ENCODE data around the gene CRELD2. TPM values are rescaled to one million over a fixed set of nuclear protein-coding genes. Genes with fewer than 3 reads are reported as not detected.

Gene CRELD2
- total and polyA plus RNA-seq, 2 of the 8 experiments (the other 6 are each of a cell fraction or from before 2014, with no cell fraction given), result 24.5 to 36.6 TPM

GRCh38 chr22:49896201-49896600, 22.2 kb upstream of the CRELD2 start (continued):
- TF ChIP-seq MAFK (IDR thresholded peaks at IDR 0.05; ENCODE audit: low read depth, low read length) (no peak), SRF (IDR thresholded peaks at IDR 0.05; ENCODE audit: low read depth, low read length) (no peak), POLR2A (IDR thresholded peaks at IDR 0.05; ENCODE audit: control extremely low read depth in 1 of 2, low read depth in 2 of 2, low read length in 2 of 2) (no peak), ZNF274 (IDR thresholded peaks at IDR 0.05; ENCODE audit: borderline replicate concordance, extremely low read depth, low read length) (no peak), KDM5A (IDR thresholded peaks at IDR 0.05; ENCODE audit: low read length) (no peak)
